Measurements from ENCODE around the gene DPF1.
A peak's percentile ranks its signal among the peaks of the same experiment; 100 is the strongest.

Gene DPF1

GRCh38 chr19:38255383-38256014, 31.5 kb upstream of the DPF1 start:
- peak overlapping the region; percentile 45 for H3K4me3 ChIP-seq (ENCODE audit: low read depth, low read length)
- TF ChIP-seq, protein P1, sequence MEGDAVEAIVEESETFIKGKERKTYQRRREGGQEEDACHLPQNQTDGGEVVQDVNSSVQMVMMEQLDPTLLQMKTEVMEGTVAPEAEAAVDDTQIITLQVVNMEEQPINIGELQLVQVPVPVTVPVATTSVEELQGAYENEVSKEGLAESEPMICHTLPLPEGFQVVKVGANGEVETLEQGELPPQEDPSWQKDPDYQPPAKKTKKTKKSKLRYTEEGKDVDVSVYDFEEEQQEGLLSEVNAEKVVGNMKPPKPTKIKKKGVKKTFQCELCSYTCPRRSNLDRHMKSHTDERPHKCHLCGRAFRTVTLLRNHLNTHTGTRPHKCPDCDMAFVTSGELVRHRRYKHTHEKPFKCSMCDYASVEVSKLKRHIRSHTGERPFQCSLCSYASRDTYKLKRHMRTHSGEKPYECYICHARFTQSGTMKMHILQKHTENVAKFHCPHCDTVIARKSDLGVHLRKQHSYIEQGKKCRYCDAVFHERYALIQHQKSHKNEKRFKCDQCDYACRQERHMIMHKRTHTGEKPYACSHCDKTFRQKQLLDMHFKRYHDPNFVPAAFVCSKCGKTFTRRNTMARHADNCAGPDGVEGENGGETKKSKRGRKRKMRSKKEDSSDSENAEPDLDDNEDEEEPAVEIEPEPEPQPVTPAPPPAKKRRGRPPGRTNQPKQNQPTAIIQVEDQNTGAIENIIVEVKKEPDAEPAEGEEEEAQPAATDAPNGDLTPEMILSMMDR (conservative IDR thresholded peaks at IDR 0.05; ENCODE audit: low read depth, low read length): no peak
- DNase-seq (ENCODE audit: low read depth): no peak

DNA sequence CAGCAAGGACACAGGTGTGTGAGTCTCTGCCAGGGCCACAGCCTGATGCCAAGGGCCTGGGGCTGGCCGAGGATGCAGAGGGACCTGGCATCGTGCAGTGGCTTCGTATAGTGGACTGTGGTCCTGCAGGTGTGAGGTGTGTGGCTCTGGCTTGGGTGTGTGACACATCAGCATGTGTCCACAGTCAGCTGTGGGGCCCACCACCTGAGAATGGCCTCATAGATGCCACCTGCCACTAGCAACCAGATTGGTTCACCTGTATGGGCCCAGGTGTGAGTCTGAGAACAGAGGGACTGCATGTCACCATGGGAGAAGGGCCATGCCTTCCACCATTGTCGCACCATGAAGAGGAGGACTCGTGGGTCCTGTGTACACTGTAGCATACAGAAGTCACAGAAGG, 29.8 kb upstream of the DPF1 start:
- TF ChIP-seq, protein P1 (conservative IDR thresholded peaks at IDR 0.05; ENCODE audit: low read depth, low read length): no peak
- DNase-seq (ENCODE audit: low read depth): no peak
- no peak overlapping the region for H3K4me3 ChIP-seq (ENCODE audit: low read depth, low read length)

GRCh38 chr19:38252941-38253691, 29.1 kb upstream of the DPF1 start:
- no peak overlapping the region for H3K4me3 ChIP-seq (ENCODE audit: low read depth, low read length)
- TF ChIP-seq, protein P1 (conservative IDR thresholded peaks at IDR 0.05; ENCODE audit: low read depth, low read length): no peak
- no peak for DNase-seq (ENCODE audit: low read depth)

DNA sequence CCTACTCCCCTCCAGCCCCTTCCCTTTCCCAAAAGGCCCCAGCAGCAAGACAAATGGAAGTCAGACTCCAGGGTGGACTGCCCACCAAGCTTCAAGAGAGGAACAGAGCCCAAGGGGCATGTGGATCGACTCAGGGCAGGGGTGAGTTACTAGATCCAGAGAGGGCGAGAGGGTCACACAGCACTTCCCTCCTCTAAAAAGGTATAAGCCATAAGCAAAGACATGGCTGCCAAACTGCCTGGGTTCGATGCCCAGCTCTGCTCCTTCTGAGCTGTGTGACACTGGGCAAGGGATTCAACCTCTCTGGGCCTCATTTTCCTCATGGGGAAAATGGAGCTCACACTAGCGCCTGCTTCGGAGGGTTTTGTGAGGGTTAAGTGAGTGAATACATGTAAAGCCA, 28.4 kb upstream of the DPF1 start:
- no peak overlapping the region for H3K4me3 ChIP-seq (ENCODE audit: low read depth, low read length)
- TF ChIP-seq, protein P1 (conservative IDR thresholded peaks at IDR 0.05; ENCODE audit: low read depth, low read length): no peak
- no peak for DNase-seq (ENCODE audit: low read depth)

DNA sequence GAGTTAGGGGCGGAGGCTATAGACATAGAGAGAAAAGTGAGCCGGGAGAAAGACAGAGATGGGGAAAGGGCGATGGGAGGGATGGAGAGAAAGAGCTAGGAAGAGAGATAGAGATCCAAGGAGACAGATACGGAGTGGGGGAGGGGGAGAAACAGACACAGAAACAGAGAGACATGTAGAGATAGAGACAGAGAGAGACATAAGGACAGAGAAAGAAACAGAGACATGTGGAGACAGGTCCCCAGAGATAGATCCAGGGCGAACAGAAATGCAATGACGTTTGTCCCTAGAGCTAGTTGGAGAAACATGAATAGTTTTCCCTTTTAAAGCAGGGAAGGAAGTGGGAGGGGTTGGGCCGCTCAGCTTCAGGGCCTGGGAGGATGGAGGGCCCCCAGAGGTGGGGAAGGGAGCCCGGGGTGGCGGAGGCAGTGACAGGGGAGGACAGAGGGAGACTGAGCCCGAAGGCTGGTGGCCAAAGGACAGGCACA, 27.6 kb upstream of the DPF1 start:
- no peak overlapping the region for H3K4me3 ChIP-seq (ENCODE audit: low read depth, low read length)
- TF ChIP-seq, protein P1 (conservative IDR thresholded peaks at IDR 0.05; ENCODE audit: low read depth, low read length): no peak
- DNase-seq (ENCODE audit: low read depth): no peak

DNA sequence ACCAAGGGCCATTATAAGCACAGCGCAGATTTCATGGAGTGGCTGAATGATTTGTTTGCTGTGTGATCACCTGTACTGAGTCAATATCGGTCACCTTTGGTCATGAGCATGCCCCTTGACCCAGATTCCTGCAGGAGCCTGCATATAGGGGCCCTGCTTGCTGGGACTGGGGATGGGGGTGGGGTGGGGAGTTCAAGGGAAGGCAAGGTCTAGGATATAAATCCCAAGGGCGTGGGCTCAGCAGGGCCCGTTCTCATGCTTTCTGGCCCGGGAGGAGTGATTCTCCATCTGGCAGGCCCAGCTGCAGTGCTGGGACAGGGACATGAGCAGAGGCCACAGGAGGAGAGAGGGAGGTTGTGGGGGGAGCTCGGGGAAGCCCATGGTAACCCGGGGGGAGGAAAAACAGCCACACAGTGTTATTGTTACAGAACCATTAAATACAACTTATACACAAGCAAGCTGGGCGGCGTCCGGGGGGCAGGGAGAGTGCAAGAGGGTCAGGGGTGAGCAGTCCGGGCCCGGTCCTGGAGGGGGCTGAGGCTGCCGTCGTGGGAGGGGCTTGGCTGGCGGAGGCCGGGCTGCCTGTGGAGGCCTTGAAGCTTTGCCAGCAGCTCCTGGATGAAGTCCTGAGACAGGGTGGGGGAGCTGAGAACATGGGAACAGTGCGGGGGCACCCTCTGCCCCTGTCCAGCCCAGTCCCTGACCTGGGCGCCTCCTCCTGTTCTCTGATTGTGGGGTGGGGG, 27.0 kb upstream of the DPF1 start:
- TF ChIP-seq, protein P1 (conservative IDR thresholded peaks at IDR 0.05; ENCODE audit: low read depth, low read length): no peak
- H3K4me3 ChIP-seq (ENCODE audit: low read depth, low read length): peak overlapping the region; percentile 10
- DNase-seq (ENCODE audit: low read depth): no peak
